ENCODE data around the gene TNS1.

GRCh38 chr2:217826991-217827390 lies 175.8 kb downstream of the TNS1 start:
- TF ChIP-seq TCF7L2 (IDR thresholded peaks at IDR 0.05; ENCODE audit: low read depth, low read length) (no peak), CTCF (IDR thresholded peaks at IDR 0.05) (no peak), SIN3A (IDR thresholded peaks at IDR 0.05; ENCODE audit: borderline replicate concordance, insufficient read depth, low read depth, low read length) (no peak), POLR2AphosphoS5 (IDR thresholded peaks at IDR 0.05; ENCODE audit: low read depth, low read length) (no peak), REST (IDR thresholded peaks at IDR 0.05; ENCODE audit: insufficient read depth in 1 of 2, low read depth in 2 of 2, low read length in 1 of 2) (no peak)

Data from Panc1 (cell line).